Breast epithelium (tissue), 4 donors: ENCODE data around the gene MYO1B. TPM values are rescaled to one million over a fixed set of nuclear protein-coding genes. Genes with fewer than 3 reads are reported as not detected.

ENCODE experiments used
- DNase-seq, 2 donors: peaks; one replicate each; pipeline ENCODE4 v3.0.0-alpha.2; 2019; ENCODE audit warnings: low spot score in 2 of 2
- H3K27ac ChIP-seq, 2 donors: fragments of 200-600 bp; sonication (generic) in 1 of 2; one replicate each; pipeline ENCODE4 v1.5.1; 2016 to 2019; ENCODE audit warnings: mild to moderate bottlenecking in 1 of 2
- H3K27me3 ChIP-seq, 2 donors: fragments of 200-600 bp; sonication (generic) in 1 of 2; one replicate each; pipeline versions ENCODE4 v1.5.1 to v1.6.0; 2017 to 2019; ENCODE audit warnings: control low read depth in 1 of 2, mild to moderate bottlenecking in 1 of 2
- H3K36me3 ChIP-seq: fragments of 200-600 bp; one replicate; pipeline ENCODE4 v1.5.1; 2019
- H3K4me1 ChIP-seq, 2 donors: fragments of 200-600 bp; sonication (generic); one replicate each; pipeline ENCODE4 v1.5.1; 2016 to 2019; ENCODE audit warnings: control low read depth in 1 of 2
- H3K4me3 ChIP-seq, 3 donors: fragments of 200-600 bp; sonication (generic); 1 replicate in 2 of 3; 2 replicates in 1 of 3; pipeline ENCODE4 v1.5.1; 2016 to 2019; ENCODE audit warnings: mild to moderate bottlenecking in 3 of 3, moderate library complexity in 2 of 3
- H3K9me3 ChIP-seq, 2 donors: fragments of 200-600 bp; sonication (generic) in 1 of 2; one replicate each; pipeline ENCODE4 v1.5.1; 2016 to 2019; ENCODE audit warnings: control low read depth in 1 of 2
- POLR2A ChIP-seq: fragments of 450-650 bp; IDR thresholded peaks from one replicate; pipeline ENCODE4 v1.6.1; 2016; ENCODE audit warnings: antibody characterized with exemption, mild to moderate bottlenecking, moderate library complexity
- POLR2AphosphoS5 ChIP-seq, 3 donors: sonication (generic); formaldehyde crosslinking; IDR thresholded peaks; one replicate each; pipeline ENCODE4 v1.6.1; 2017; ENCODE audit warnings: antibody characterized with exemption in 3 of 3
- intact Hi-C: fragments of 100-400 bp; cut with DNase I; formaldehyde crosslinking; loops from one replicate; pipeline ENCODE4 v1.15.1; 2023; ENCODE audit warnings: low total_unique reads
- total RNA-seq, 3 donors: library from RNA; depleted of rRNA; stranded (reverse); fragments of >200 nt; gene quantifications; one replicate each; pipeline ENCODE4 v1.1.0, GENCODE V29; 2016
- TF ChIP-seq, protein P1 (sequence below), 3 donors: fragments of 450-650 bp; IDR thresholded peaks; one replicate each; pipeline ENCODE4 v1.5.1; 2016 to 2017; ENCODE audit warnings: antibody characterized with exemption in 3 of 3, mild to moderate bottlenecking in 3 of 3, moderate library complexity in 3 of 3

Gene MYO1B
- total RNA-seq, 3 donors from 2014 or later = 34.1 to 73.9 (median 63.9) TPM

DNA sequence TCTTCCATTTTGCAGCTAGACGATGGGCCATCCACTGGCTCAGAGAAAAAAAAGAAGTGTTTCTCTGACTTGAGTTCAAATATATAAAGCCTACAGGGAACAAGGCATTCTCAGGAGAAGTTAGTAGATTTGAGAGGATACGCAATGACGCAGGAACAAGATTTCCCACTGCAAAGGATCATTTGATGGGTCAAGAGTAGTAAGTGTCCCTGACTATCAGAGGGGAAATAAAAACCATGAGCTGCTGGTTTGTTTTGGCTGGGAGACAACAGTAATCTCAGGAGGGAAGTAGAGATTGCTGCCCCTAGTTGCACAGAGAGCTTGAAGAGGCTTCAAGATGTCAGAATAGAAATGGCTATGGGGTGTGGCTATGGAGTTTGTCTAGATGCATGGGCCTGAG lies 22.3 kb upstream of the MYO1B start:
- Histone ChIP-seq H3K27me3 (no peaks in the 10 kb centered on the region), H3K27ac (peak overlapping the region; percentile 14 to 68), H3K4me3 (no peak overlapping the region), H3K9me3 (no peaks in the 10 kb centered on the region), H3K4me1 (peaks cover 0 to 5% of the 10 kb centered on the region in 2 donors), H3K36me3 (no peaks in the 10 kb centered on the region)
- intact Hi-C loops = no loop called here
- TF ChIP-seq POLR2AphosphoS5 (IDR thresholded peaks at IDR 0.05) = no peak
- TF ChIP-seq, protein P1, sequence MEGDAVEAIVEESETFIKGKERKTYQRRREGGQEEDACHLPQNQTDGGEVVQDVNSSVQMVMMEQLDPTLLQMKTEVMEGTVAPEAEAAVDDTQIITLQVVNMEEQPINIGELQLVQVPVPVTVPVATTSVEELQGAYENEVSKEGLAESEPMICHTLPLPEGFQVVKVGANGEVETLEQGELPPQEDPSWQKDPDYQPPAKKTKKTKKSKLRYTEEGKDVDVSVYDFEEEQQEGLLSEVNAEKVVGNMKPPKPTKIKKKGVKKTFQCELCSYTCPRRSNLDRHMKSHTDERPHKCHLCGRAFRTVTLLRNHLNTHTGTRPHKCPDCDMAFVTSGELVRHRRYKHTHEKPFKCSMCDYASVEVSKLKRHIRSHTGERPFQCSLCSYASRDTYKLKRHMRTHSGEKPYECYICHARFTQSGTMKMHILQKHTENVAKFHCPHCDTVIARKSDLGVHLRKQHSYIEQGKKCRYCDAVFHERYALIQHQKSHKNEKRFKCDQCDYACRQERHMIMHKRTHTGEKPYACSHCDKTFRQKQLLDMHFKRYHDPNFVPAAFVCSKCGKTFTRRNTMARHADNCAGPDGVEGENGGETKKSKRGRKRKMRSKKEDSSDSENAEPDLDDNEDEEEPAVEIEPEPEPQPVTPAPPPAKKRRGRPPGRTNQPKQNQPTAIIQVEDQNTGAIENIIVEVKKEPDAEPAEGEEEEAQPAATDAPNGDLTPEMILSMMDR (IDR thresholded peaks at IDR 0.05) = no peak
- no peak for TF ChIP-seq POLR2A
- no peak for DNase-seq

- no peak overlapping the region for H3K27ac ChIP-seq
- no peak for TF ChIP-seq POLR2A
- TF ChIP-seq, protein P1 (IDR thresholded peaks at IDR 0.05) = no peak
- TF ChIP-seq POLR2AphosphoS5 (IDR thresholded peaks at IDR 0.05) = no peak
- no peaks in the 10 kb centered on the region for H3K27me3 ChIP-seq
- H3K9me3 ChIP-seq = no peaks in the 10 kb centered on the region
- no peak for DNase-seq
- intact Hi-C loops = no loop called here
- peaks cover 0 to under 1% of the 10 kb centered on the region in 2 donors for H3K4me1 ChIP-seq
- no peak overlapping the region for H3K4me3 ChIP-seq
- no peaks in the 10 kb centered on the region for H3K36me3 ChIP-seq
Observed at GRCh38 chr2:191225126-191225525, 20.1 kb upstream of the MYO1B start.

DNA sequence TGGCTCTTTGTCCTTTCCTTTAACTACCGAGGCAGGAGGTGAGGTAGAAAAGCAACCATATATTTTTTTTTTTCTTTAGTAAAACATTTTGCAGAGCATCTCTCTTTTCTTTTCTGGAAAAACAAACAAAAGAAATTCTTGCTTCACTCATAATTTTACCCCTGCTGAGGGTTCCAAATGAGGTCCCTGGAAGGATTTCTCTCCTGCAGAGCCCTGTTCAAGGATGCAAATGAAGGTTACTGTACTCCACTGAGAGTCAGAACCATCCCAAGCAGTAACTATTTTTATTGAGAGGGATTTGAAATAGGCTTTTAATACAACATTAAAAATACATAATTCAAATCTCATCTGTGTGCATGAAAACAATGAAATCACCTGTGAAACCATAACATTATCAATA lies 19.5 kb upstream of the MYO1B start:
- Histone ChIP-seq H3K4me3 (no peak overlapping the region), H3K4me1 (no peaks in the 10 kb centered on the region), H3K27ac (no peak overlapping the region), H3K9me3 (no peaks in the 10 kb centered on the region), H3K36me3 (no peaks in the 10 kb centered on the region), H3K27me3 (no peaks in the 10 kb centered on the region)
- intact Hi-C loops = no loop called here
- DNase-seq = no peak
- TF ChIP-seq POLR2A = no peak
- TF ChIP-seq, protein P1 (IDR thresholded peaks at IDR 0.05) = no peak
- TF ChIP-seq POLR2AphosphoS5 (IDR thresholded peaks at IDR 0.05) = no peak

GRCh38 chr2:191226196-191226595 lies 19.0 kb upstream of the MYO1B start:
- Histone ChIP-seq H3K27ac (peak overlapping the region in 1 of 2 donors; percentile 12), H3K36me3 (no peaks in the 10 kb centered on the region), H3K27me3 (no peaks in the 10 kb centered on the region), H3K9me3 (no peaks in the 10 kb centered on the region), H3K4me3 (no peak overlapping the region), H3K4me1 (no peaks in the 10 kb centered on the region)
- DNase-seq = no peak
- TF ChIP-seq, protein P1 (IDR thresholded peaks at IDR 0.05) = no peak
- TF ChIP-seq POLR2AphosphoS5 (IDR thresholded peaks at IDR 0.05) = no peak
- no peak for TF ChIP-seq POLR2A
- intact Hi-C loops = no loop called here

- no peak for DNase-seq
- Histone ChIP-seq H3K9me3 (no peaks in the 10 kb centered on the region), H3K4me3 (no peak overlapping the region), H3K27ac (no peak overlapping the region), H3K4me1 (no peaks in the 10 kb centered on the region), H3K36me3 (no peaks in the 10 kb centered on the region), H3K27me3 (no peaks in the 10 kb centered on the region)
- intact Hi-C loops = no loop called here
- TF ChIP-seq POLR2AphosphoS5 (IDR thresholded peaks at IDR 0.05) (no peak), POLR2A (no peak)
- TF ChIP-seq, protein P1 (IDR thresholded peaks at IDR 0.05) = no peak
Observed at GRCh38 chr2:191228333-191228732, 16.9 kb upstream of the MYO1B start.
